K562 treated with DMSO at 1 percent for 4 hours (cell line): ENCODE data around the gene ICAM5. TPM values are rescaled to one million over a fixed set of nuclear protein-coding genes. Genes with fewer than 3 reads are reported as not detected.

ENCODE experiments used
- total RNA-seq: library from RNA; unstranded; fragments of 300-600 nt; gene quantifications from 2 replicates; pipeline ENCODE4 v1.2.3, GENCODE V29; 2022; ENCODE audit not compliant: insufficient read depth

Gene ICAM5
- total RNA-seq = 37.0 and 39.1 TPM in 2 replicates

DNA sequence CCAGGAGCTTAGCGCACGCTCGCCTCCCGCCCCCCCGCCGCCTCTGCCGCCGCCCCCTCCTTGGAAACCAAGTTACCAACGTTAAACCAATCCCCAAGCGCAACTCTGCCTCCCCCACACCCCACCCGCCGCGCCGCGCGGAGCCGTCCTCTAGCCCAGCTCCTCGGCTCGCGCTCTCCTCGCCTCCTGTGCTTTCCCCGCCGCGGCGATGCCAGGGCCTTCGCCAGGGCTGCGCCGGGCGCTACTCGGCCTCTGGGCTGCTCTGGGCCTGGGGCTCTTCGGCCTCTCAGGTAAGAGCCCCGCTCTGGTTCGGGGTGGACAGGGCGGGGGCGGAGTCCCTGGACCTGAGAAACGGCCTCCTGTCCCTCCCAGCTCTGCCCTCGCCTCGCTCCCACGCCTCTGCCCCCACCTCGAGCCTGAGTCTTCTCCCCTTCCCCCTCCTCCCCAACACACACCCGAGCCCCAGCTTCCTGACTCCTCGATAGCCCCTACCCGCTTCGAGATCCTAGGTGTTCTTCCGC, at the start of gene ICAM5:
TSS of gene ICAM5 (plus strand) at position 117 of the 521 bp plus-strand sequence. CDS start at position 209, 92 bp downstream.

DNA sequence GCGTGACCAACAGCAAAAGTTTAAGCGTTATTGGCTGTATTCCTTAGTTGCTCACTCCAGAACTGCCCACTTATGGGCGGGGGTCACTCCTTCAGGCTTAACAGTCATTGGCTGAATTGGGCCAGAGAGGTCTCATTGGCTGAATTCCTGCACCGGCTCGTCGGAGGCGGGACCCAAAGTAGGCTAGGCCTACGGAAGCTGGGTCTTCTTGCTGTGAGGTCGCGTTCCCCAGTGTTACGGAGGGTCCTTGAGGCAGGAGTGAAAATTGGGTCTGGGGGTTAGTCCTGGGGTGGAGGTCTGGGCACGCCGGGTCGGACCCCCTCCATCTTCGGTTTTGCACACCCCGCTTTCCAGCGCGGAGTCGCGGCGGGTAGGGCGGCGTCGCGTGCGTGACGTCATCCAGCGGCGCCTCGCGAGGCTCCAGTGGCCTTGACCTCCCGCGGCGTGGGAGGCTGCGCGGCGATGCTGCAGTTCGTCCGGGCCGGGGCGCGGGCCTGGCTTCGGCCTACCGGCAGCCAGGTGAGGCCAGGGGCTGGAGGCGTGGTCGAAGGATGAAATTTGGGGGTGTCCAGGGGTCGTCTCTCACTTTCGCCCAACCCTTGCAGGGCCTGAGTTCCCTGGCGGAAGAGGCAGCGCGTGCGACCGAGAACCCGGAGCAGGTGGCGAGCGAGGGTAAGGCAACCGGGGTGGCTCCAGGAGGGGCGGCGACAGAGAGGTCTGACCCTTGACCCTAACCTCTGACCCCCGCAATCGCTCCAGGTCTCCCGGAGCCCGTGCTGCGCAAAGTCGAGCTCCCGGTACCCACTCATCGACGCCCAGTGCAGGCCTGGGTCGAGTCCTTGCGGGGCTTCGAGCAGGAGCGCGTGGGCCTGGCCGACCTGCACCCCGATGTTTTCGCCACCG, 37.7 kb upstream of the ICAM5 start, which contains the start of gene MRPL4:
TSS of gene MRPL4 (plus strand) at position 423 of the 903 bp plus-strand sequence. CDS start at position 463, 40 bp downstream.

DNA sequence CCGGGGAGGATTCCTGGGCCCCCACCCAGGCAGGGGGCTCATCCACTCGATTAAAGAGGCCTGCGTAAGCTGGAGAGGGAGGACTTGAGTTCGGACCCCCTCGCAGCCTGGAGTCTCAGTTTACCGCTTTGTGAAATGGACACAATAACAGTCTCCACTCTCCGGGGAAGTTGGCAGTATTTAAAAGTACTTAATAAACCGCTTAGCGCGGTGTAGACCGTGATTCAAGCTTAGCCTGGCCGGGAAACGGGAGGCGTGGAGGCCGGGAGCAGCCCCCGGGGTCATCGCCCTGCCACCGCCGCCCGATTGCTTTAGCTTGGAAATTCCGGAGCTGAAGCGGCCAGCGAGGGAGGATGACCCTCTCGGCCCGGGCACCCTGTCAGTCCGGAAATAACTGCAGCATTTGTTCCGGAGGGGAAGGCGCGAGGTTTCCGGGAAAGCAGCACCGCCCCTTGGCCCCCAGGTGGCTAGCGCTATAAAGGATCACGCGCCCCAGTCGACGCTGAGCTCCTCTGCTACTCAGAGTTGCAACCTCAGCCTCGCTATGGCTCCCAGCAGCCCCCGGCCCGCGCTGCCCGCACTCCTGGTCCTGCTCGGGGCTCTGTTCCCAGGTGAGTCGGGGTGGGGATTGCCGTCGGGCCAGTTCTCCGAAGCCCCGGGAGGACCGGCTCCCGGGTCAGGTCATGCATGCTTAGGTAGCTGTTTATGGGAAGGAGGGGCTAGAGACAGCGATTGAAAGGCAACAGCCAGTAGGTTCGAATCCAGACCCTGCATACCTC, 18.9 kb upstream of the ICAM5 start, which contains the start of gene ICAM1:
TSS of gene ICAM1 (plus strand) at position 505 of the 779 bp plus-strand sequence. CDS start at position 545, 40 bp downstream.

GRCh38 chr19:10286803-10287737, 2.7 kb upstream of the ICAM5 start, which contains the start of gene ICAM4:
Gene ICAM4, plus strand, starts transcription at chr19:10286955. Its CDS starts 58 bp downstream, at chr19:10287013.

DNA sequence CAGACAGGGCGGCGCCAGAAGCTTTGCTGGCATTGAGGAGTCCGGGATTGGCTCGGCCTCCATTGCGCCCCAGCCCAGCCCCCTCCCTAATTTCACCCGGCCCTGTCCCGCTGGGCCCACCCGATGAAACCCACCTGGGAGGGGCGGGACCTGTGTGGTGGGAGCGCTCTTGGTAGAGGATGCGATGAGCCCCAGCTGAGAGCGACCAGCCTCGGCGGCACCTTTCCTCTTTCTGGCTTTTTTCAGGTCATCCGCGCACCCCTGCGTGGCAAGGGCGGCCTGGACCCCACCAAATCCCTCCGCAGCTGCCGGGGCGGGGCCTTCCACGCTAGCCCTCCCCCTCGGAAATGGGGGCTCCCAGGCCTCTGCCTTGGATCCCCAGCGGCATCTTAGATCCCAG, 19.7 kb downstream of the ICAM5 start, which contains the start of gene ZGLP1:
TSS of gene ZGLP1 (minus strand) at position 393 of the 400 bp plus-strand sequence.

DNA sequence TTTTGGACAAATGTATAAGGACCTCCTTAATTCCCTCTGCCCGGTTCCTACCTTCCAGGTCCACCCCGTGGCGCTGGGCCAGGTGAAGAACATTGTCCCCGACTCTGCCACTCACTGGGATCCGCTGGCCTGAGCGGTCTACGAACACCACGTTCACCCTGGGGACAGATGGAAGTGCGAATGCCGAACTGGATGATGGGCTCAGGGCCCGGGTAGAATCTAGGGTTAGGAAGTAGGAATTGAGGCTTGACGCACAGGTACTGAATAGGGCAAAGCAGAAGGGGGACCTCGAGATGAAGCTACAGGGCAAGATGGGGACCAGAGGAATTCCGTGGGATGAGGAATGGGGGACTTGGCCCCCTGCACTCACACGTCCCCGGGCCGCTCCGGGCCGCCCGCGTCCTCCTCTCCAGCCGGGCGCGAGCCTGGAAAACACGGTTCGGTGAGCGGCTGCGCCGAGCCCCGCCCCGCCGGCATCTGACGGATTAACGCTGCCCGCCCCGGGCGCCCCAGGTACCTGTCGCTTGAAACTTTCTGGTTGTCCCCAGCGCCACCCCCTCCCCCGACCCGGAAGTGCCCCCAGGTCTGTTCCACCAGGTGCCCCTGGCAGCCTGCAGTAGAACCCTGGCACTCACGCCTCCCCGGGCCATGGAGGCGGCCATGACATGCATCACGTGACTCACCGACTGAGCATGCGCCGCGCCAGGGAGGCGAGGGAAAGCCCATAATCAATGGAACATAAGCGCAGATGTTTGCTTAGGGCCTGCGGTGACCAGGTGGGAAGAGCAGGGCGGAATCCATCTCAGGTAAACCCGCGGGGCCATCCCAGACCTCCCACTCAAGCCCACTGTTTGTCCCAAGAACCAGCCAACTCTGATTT, 25.8 kb downstream of the ICAM5 start, which contains the start of gene FDX2:
TSS of gene FDX2 (minus strand) at position 681 of the 880 bp plus-strand sequence. CDS start at position 662, 19 bp downstream.

DNA sequence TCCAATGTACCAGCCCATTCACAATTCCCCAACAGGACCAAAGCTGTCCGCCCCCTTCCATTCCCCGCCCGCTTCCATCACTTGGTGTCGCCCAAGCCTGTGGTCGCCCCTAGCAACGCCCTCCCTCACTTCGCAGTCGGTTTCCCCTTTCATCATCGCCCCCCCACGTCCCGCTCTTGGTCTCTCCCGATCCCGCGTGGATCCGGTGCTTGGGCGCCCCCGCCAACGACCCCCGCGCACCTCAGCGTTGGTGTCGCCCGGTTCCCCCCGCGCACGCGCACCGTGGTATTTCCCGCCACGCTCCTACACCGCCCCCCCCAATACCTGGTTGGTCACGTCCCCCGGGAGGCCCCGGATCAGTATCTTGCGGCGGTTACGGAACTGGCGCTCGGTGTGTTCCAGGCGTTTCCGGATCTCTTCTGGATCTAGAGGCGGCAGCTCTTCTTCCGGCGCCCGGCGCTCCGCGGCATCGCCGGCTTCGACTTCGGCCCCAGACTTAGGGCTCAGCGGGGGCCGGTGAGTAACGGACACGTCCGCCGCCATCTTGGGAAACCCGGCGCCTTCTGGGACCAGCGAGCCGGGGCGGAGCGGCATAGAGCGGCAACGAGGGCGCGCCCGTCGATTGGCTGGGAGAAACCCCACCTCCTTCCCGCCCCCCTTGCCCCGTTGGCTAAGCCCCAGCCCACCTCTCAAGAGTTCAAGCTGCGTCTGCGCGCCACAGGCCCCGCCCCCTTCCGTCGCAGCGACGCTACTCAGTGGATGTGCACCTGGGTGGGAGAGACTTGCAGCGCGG, 43.4 kb downstream of the ICAM5 start, which contains the start of gene RAVER1:
TSS of gene RAVER1 (minus strand) at position 565 of the 793 bp plus-strand sequence. CDS start at position 543, 22 bp downstream.

DNA sequence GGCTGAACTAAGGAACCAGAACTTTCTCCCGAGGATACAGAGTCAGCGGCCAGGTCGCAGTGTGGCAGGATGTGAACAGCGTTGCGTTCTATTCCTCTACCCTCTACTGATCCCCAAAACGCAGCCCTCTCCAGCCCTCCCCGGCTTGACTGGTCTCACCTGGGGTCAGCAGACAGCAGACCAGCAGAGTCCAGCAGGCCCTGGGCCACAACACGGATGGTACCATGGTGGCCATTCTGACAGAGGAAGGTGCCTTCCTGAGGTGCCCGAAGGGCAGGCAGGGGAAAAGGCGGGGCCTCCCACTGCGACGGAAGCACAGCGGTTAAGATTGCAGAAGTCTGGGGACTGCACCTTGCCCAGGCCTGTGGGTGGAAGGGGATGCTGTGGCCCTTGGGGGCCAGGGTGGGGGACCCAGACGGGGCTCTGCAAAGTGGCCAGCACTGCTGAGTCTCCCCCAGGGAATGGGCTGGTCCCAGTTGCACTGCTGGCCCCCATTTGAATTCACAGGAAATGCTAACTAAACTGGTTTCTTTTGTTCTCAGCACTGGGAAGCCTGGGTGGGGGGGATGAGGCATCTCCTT, 49.7 kb downstream of the ICAM5 start, which contains the start of gene ICAM3:
TSS of gene ICAM3 (minus strand) at position 245 of the 581 bp plus-strand sequence. CDS start at position 235, 10 bp downstream.

Other genes with a start within 250 kb of the ICAM5 start
- 19.4 and 25.1 TPM in 2 replicates for gene SHFL, start 203.6 kb upstream of the ICAM5 start, total RNA-seq
- 0.76 TPM in 1 of 2 replicates, not detected in the other for gene ANGPTL6, start 187.3 kb upstream of the ICAM5 start, total RNA-seq
- gene PPAN, start 183.6 kb upstream of the ICAM5 start, total RNA-seq = 22.8 and 35.9 TPM in 2 replicates
- gene P2RY11, start 178.3 kb upstream of the ICAM5 start, total RNA-seq = 10.7 and 16.4 TPM in 2 replicates
- 345 and 378 TPM in 2 replicates for gene EIF3G, start 170.1 kb upstream of the ICAM5 start, total RNA-seq
- 140 and 183 TPM in 2 replicates for gene DNMT1, start 95.0 kb upstream of the ICAM5 start, total RNA-seq
- 1.7 and 1.9 TPM in 2 replicates for gene S1PR2, start 58.6 kb upstream of the ICAM5 start, total RNA-seq
- gene MRPL4, start 37.7 kb upstream of the ICAM5 start, total RNA-seq = 128 and 153 TPM in 2 replicates
- 42.4 and 49.5 TPM in 2 replicates for gene ICAM1, start 18.8 kb upstream of the ICAM5 start, total RNA-seq
- gene ICAM4, start 3.0 kb upstream of the ICAM5 start, total RNA-seq = 87.1 and 92.6 TPM in 2 replicates
- 6.8 and 13.6 TPM in 2 replicates for gene ZGLP1, start 19.9 kb downstream of the ICAM5 start, total RNA-seq
- 27.8 and 42.6 TPM in 2 replicates for gene FDX2, start 26.1 kb downstream of the ICAM5 start, total RNA-seq
- 60.1 and 84.3 TPM in 2 replicates for gene RAVER1, start 43.6 kb downstream of the ICAM5 start, total RNA-seq
- gene ICAM3, start 49.7 kb downstream of the ICAM5 start, total RNA-seq = 8.1 and 15.6 TPM in 2 replicates
- gene TYK2, start 90.6 kb downstream of the ICAM5 start, total RNA-seq = 128 and 144 TPM in 2 replicates
- gene CDC37, start 113.6 kb downstream of the ICAM5 start, total RNA-seq = 266 and 284 TPM in 2 replicates
- gene PDE4A, start 130.6 kb downstream of the ICAM5 start, total RNA-seq = 8.9 and 20.3 TPM in 2 replicates
- 50.6 and 59.5 TPM in 2 replicates for gene KEAP1, start 213.4 kb downstream of the ICAM5 start, total RNA-seq
- not detected in 2 replicates for gene S1PR5, start 227.5 kb downstream of the ICAM5 start, total RNA-seq